Measurements from ENCODE around the gene ATXN10.

- no peak for TF ChIP-seq GATA3 (IDR thresholded peaks at IDR 0.05; ENCODE audit: low read depth, low read length)
- TF ChIP-seq GATA2 (IDR thresholded peaks at IDR 0.05; ENCODE audit: low read depth, low read length): no peak
Observed at GRCh38 chr22:45871721-45872120, 200.1 kb downstream of the ATXN10 start.
